SH-SY5Y (cell line): ENCODE results near the gene THSD1.

ENCODE experiments used
- GATA2 ChIP-seq: IDR thresholded peaks from 2 replicates; pipeline ENCODE4 v1.6.1; 2011; ENCODE audit warnings: mild to moderate bottlenecking, low read depth, low read length
- GATA3 ChIP-seq: IDR thresholded peaks from 2 replicates; pipeline ENCODE4 v1.6.1; 2011; ENCODE audit warnings: low read depth, mild to moderate bottlenecking, low read length, moderate library complexity

DNA sequence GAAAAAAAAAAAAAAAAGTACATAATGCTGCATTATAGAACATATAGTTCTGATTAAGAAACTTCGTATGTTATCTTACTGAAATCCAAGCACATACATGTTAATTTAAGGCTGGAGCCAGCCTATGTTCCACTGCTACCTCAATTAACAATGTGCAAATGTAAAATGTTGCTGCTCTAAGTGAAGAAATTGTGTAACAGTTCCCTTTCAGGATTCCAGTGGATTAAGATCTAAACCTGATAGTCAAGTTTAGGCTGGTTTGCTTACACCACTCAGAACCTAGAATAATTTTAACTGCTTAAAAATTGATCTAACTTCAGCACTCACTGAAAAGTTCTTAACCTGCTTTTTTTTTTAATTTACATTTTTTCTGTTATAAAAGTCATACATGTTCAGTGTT is 40.3 kb upstream of the THSD1 start:
- TF ChIP-seq GATA3 (no peak), GATA2 (no peak)
